ENCODE data around the gene ATP5PO.

GRCh38 chr21:33878824-33879223 is 36.8 kb downstream of the ATP5PO start:
- TF ChIP-seq EZH2 (IDR thresholded peaks at IDR 0.05; ENCODE audit: borderline replicate concordance, low read length) = no peak
- TF ChIP-seq CTCF (conservative IDR thresholded peaks at IDR 0.05 in 1 of 2, IDR thresholded peaks at IDR 0.05 in 1 of 2; ENCODE audit: extremely low read depth in 1 of 2, insufficient read depth in 1 of 2, low read depth in 1 of 2, low read length in 2 of 2) = no peak
